GM23248 (cell line): ENCODE results near the gene IGF2. TPM values are rescaled to one million over a fixed set of nuclear protein-coding genes. Genes with fewer than 3 reads are reported as not detected.

ENCODE experiments used
- DNase-seq: peaks from one replicate; pipeline ENCODE4 v3.0.0-alpha.2; 2015
- H2AFZ ChIP-seq: fragments of 200-600 bp; sonication (generic); 2 replicates; pipeline ENCODE4 v1.6.1; 2016; ENCODE audit warnings: antibody characterized with exemption
- H3F3A ChIP-seq: fragments of 200-600 bp; sonication (generic); 2 replicates; pipeline ENCODE4 v1.6.1; 2016; ENCODE audit warnings: mild to moderate bottlenecking, antibody characterized with exemption, mixed run types; ENCODE audit not compliant: insufficient read depth
- H3K27ac ChIP-seq: fragments of 200-600 bp; sonication (generic); 2 replicates; pipeline ENCODE4 v1.5.1; 2016; ENCODE audit warnings: mild to moderate bottlenecking
- H3K27me3 ChIP-seq: fragments of 200-600 bp; sonication (generic); replicated peaks from 2 replicates; pipeline ENCODE4 v1.6.1; 2016; ENCODE audit warnings: mild to moderate bottlenecking; ENCODE audit not compliant: insufficient read depth
- H3K36me3 ChIP-seq: fragments of 200-600 bp; sonication (generic); 2 replicates; pipeline ENCODE4 v1.6.1; 2016; ENCODE audit warnings: low read depth, mild to moderate bottlenecking
- H3K4me1 ChIP-seq: fragments of 200-600 bp; sonication (generic); 2 replicates; pipeline ENCODE4 v1.6.1; 2016; ENCODE audit warnings: mild to moderate bottlenecking; ENCODE audit not compliant: insufficient read depth
- H3K4me2 ChIP-seq: fragments of 200-600 bp; sonication (generic); one replicate; pipeline ENCODE4 v1.6.1; 2016; ENCODE audit warnings: mild to moderate bottlenecking; ENCODE audit not compliant: unreplicated experiment
- H3K4me3 ChIP-seq: fragments of 200-600 bp; sonication (generic); 2 replicates; pipeline ENCODE4 v1.5.1; 2016; ENCODE audit warnings: mild to moderate bottlenecking
- H3K79me2 ChIP-seq: fragments of 200-600 bp; sonication (generic); 2 replicates; pipeline ENCODE4 v1.6.1; 2016; ENCODE audit warnings: mild to moderate bottlenecking; ENCODE audit not compliant: insufficient read depth
- H3K9ac ChIP-seq: fragments of 200-600 bp; sonication (generic); 2 replicates; pipeline ENCODE4 v1.6.1; 2016; ENCODE audit warnings: mild to moderate bottlenecking
- H3K9me2 ChIP-seq: fragments of 200-600 bp; sonication (generic); 2 replicates; pipeline ENCODE4 v1.6.1; 2016; ENCODE audit warnings: mixed run types, mild to moderate bottlenecking, moderate library complexity; ENCODE audit not compliant: insufficient read depth
- H3K9me3 ChIP-seq: fragments of 200-600 bp; sonication (generic); one replicate; pipeline ENCODE4 v1.6.1; 2017; ENCODE audit warnings: low read depth
- H4K20me1 ChIP-seq: fragments of 200-600 bp; sonication (generic); 2 replicates; pipeline ENCODE4 v1.6.0; 2016; ENCODE audit not compliant: insufficient read depth
- EZH2 ChIP-seq: fragments of 200-600 bp; sonication (generic); IDR thresholded peaks from 2 replicates; pipeline ENCODE4 v1.6.1; 2018; ENCODE audit warnings: antibody characterized with exemption, mild to moderate bottlenecking; ENCODE audit not compliant: insufficient read depth, poor library complexity, severe bottlenecking
- EZH2phosphoT487 ChIP-seq: fragments of 200-600 bp; sonication (generic); IDR thresholded peaks from 2 replicates; pipeline ENCODE4 v1.6.1; 2018; ENCODE audit warnings: antibody characterized with exemption, moderate library complexity, mild to moderate bottlenecking, low read depth; ENCODE audit not compliant: insufficient read depth
- WGBS, 2 experiments: methylation state at CpG; one replicate each; pipeline ENCODE4 v1.1.6; 2015 to 2017; ENCODE audit warnings: low lambda C conversion rate in 2 of 2, low coverage in 1 of 2; ENCODE audit errors: missing lambda C conversion rate in 2 of 2; 5-methylcytosine and 5-hydroxymethylcytosine counted together
- in situ Hi-C: fragments of 300-500 bp; cut with MboI; formaldehyde crosslinking; loops from 2 replicates; pipeline ENCODE4 v1.15.0; 2020
- polyA plus RNA-seq: library from polyadenylated mRNA; unstranded; fragments of >200 nt; fragmentation: Nextera tagmentation; extraction: Ambion mirVana; gene quantifications from 2 replicates; pipeline ENCODE4 v1.2.1, GENCODE V29; 2016
- total RNA-seq: library from RNA; depleted of rRNA; stranded (reverse); fragments of >200 nt; shearing (Covaris generic); gene quantifications from 2 replicates; pipeline ENCODE4 v1.2.3, GENCODE V29; 2014

The IGF2 gene
- total and polyA plus RNA-seq, 2 experiments from 2014 or later, result 0.06 TPM; not detected in 1

DNA sequence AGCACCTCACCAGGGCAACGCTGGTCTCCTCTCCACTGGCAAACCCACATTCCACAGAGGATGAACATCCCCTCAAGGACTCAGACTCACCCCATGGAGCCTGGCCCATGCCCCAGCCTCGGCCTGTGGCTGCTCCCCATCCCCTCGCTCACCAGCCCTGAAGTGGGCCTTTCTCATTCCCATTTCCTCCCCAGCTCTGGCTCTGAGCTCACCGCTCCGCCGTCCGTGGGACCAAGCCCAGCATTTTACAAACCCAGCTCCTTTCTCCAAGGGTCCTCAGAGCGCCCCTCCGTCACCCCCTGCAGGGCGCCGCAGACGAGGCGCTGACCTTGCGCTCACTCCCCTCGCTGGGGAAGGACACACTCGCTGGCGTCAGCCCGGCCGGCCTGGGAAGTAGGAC is 6.9 kb upstream of the IGF2 start:
- Histone ChIP-seq H3K9me2 (no peaks in the 10 kb centered on the region), H4K20me1 (no peaks in the 10 kb centered on the region), H3K27me3 (peaks cover 91% of the 10 kb centered on the region), H3K36me3 (no peaks in the 10 kb centered on the region), H3K79me2 (no peaks in the 10 kb centered on the region), H3K9ac (no peak overlapping the region), H3K4me2 (no peak overlapping the region), H3K4me1 (peaks cover 7% of the 10 kb centered on the region; the same call in 1 of the 2 replicates), H3F3A (peaks cover 4% of the 10 kb centered on the region; the same call in 1 of the 2 replicates), H2AFZ (no peak overlapping the region), H3K4me3 (no peak overlapping the region), H3K27ac (no peak overlapping the region), H3K9me3 (no peaks in the 10 kb centered on the region)
- in situ Hi-C loops, result no loop called here
- TF ChIP-seq EZH2phosphoT487 (no peak), EZH2 (no peak)
- no peak for DNase-seq
- WGBS, 2 experiments, result 42 to 55% methylated on average over 19 of the region's 19 CpGs

- Histone ChIP-seq H2AFZ (no peak overlapping the region), H4K20me1 (no peaks in the 10 kb centered on the region), H3K27ac (no peak overlapping the region), H3K4me2 (no peak overlapping the region), H3K9me2 (no peaks in the 10 kb centered on the region), H3K9ac (no peak overlapping the region), H3K9me3 (no peaks in the 10 kb centered on the region), H3F3A (peaks cover 4% of the 10 kb centered on the region; the same call in 1 of the 2 replicates), H3K79me2 (no peaks in the 10 kb centered on the region), H3K4me3 (no peak overlapping the region), H3K27me3 (peaks cover 93% of the 10 kb centered on the region), H3K36me3 (no peaks in the 10 kb centered on the region), H3K4me1 (peaks cover 7% of the 10 kb centered on the region; the same call in 1 of the 2 replicates)
- in situ Hi-C loops, result no loop called here
- TF ChIP-seq EZH2phosphoT487, result no peak
- TF ChIP-seq EZH2, result peak; percentile 49
- DNase-seq, result no peak
- 13 to 17% methylated on average over 13 to 18 of the region's 18 CpGs for WGBS, 2 experiments
Measured at GRCh38 chr11:2144544-2145248, 5.5 kb upstream of the IGF2 start.

DNA sequence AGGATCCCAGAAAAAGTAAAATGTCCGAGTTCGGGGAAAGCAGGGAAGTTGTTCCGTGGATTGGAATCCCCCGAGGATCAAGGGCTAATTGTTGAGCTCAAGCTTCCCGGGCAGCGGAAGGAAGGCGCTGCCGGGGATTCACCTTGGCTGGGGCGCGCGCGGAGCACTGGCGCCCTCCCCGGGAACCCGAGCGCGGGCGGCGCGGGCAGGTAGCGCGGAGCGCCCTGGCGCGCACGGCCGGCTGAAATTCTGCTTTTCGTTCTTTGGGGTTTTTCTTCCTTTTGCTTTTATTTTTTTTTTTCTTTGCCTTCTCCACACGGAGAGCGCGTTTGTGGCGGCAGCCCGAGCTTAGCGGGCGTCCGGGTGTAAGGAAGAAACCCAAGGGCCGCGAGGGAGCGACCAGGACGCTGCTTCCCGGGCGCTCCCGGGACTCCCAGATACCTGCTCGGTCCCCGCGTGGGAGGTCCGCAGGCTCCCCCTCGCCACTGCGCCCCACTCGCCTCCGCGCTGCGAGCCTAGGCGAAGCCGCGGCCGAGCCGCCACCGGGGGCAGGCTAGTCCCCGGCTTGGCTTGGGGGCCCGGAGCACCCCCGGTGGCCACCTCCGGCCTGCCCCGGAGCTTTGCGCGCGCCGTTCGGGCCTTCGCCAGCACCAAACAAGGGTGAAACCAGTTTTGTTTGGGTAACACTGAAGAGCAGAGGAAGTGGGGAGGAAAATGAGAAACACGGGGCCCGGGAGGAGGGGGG is 4.8 kb upstream of the IGF2 start:
- Histone ChIP-seq H3K27me3 (peaks cover 90% of the 10 kb centered on the region), H3K36me3 (no peaks in the 10 kb centered on the region), H3K4me1 (peaks cover 7% of the 10 kb centered on the region; the same call in 1 of the 2 replicates), H3K9ac (no peak overlapping the region), H4K20me1 (no peaks in the 10 kb centered on the region), H3K9me3 (no peaks in the 10 kb centered on the region), H3K9me2 (no peaks in the 10 kb centered on the region), H3K27ac (no peak overlapping the region), H2AFZ (no peak overlapping the region), H3K79me2 (no peaks in the 10 kb centered on the region), H3F3A (peaks cover 4% of the 10 kb centered on the region; the same call in 1 of the 2 replicates), H3K4me3 (no peak overlapping the region), H3K4me2 (no peak overlapping the region)
- no peak for DNase-seq
- in situ Hi-C loops, result no loop called here
- 4% methylated on average over 64 to 72 of the region's 72 CpGs for WGBS, 2 experiments
- TF ChIP-seq EZH2phosphoT487 (peak; percentile 56; the same call in 1 of the 2 replicates), EZH2 (peak; percentile 95)

GRCh38 chr11:2143477-2143798 is 4.2 kb upstream of the IGF2 start:
- in situ Hi-C loops, result no loop called here
- no peak overlapping the region for H3K9ac ChIP-seq
- DNase-seq, result no peak

More at GRCh38 chr11:2143477-2143798, 4.2 kb upstream of the IGF2 start:
- Histone ChIP-seq H3K9me3 (no peaks in the 10 kb centered on the region), H3K27ac (no peak overlapping the region), H3K4me2 (no peak overlapping the region), H3K79me2 (no peaks in the 10 kb centered on the region), H4K20me1 (no peaks in the 10 kb centered on the region), H3K4me3 (no peak overlapping the region), H3K36me3 (no peaks in the 10 kb centered on the region), H3K27me3 (peaks cover 87% of the 10 kb centered on the region), H3K9me2 (no peaks in the 10 kb centered on the region), H2AFZ (no peak overlapping the region), H3K4me1 (peaks cover 7% of the 10 kb centered on the region; the same call in 1 of the 2 replicates), H3F3A (peaks cover 4% of the 10 kb centered on the region; the same call in 1 of the 2 replicates)
- 17% methylated on average over 12 of the region's 12 CpGs for WGBS, 2 experiments
- TF ChIP-seq EZH2 (no peak), EZH2phosphoT487 (no peak)
